GM12878 (cell line): ENCODE data around the gene LMNTD2. TPM values are rescaled to one million over a fixed set of nuclear protein-coding genes. Genes with fewer than 3 reads are reported as not detected.

Experiments used
- ASH2L ChIP-seq: fragments of 300-600, 200-600 bp; sonication (generic); IDR thresholded peaks from 2 replicates; pipeline ENCODE4 v1.6.1; 2017; ENCODE audit warnings: low read depth, mild to moderate bottlenecking, borderline replicate concordance
- ATF2 ChIP-seq: IDR thresholded peaks from 2 replicates; pipeline ENCODE4 v1.6.1; 2012; ENCODE audit warnings: low read length, inconsistent platforms
- CEBPZ ChIP-seq: fragments of 150-350 bp; IDR thresholded peaks from 2 replicates; pipeline ENCODE4 v1.6.1; 2016; ENCODE audit warnings: low read depth, low read length
- CHD1 ChIP-seq: IDR thresholded peaks from 2 replicates; pipeline ENCODE4 v1.6.1; 2012; ENCODE audit warnings: low read depth, low read length, improper control_type of control experiment
- EGR1 ChIP-seq, 2 experiments: IDR thresholded peaks; 1 replicate in 1 of 2; 2 replicates in 1 of 2; pipeline ENCODE4 v1.6.1; 2011 to 2012; ENCODE audit warnings: low read depth in 2 of 2, low read length in 2 of 2, borderline replicate concordance in 1 of 2, mild to moderate bottlenecking in 1 of 2, moderate library complexity in 1 of 2
- GABPA ChIP-seq: IDR thresholded peaks from 2 replicates; pipeline ENCODE4 v1.6.1; 2014; ENCODE audit warnings: antibody characterized with exemption, low read depth, mild to moderate bottlenecking, inconsistent platforms
- HDGF ChIP-seq: fragments of 450-650 bp; IDR thresholded peaks from 2 replicates; pipeline ENCODE4 v1.6.1; 2016; ENCODE audit warnings: antibody characterized with exemption
- IRF4 ChIP-seq: IDR thresholded peaks from 2 replicates; pipeline ENCODE4 v1.6.1; 2011; ENCODE audit warnings: low read depth, low read length
- KAT2A ChIP-seq: conservative IDR thresholded peaks from 2 replicates; pipeline ENCODE4 v1.6.1; 2011; ENCODE audit warnings: low read depth, low read length; ENCODE audit not compliant: control insufficient read depth
- MLLT1 ChIP-seq: fragments of 450-650 bp; IDR thresholded peaks from 2 replicates; pipeline ENCODE4 v1.6.1; 2016; ENCODE audit warnings: mild to moderate bottlenecking
- MTA2 ChIP-seq: fragments of 450-650 bp; IDR thresholded peaks from 2 replicates; pipeline ENCODE4 v1.6.1; 2016; ENCODE audit warnings: low read depth, mild to moderate bottlenecking, moderate library complexity
- RB1 ChIP-seq: fragments of 450-650 bp; formaldehyde crosslinking; IDR thresholded peaks from 2 replicates; pipeline ENCODE4 v1.6.1; 2017; ENCODE audit warnings: mild to moderate bottlenecking, borderline replicate concordance
- SIN3A ChIP-seq: IDR thresholded peaks from 2 replicates; pipeline ENCODE4 v1.6.1; 2012; ENCODE audit warnings: low read depth, low read length, improper control_type of control experiment
- TCF12 ChIP-seq: IDR thresholded peaks from 2 replicates; pipeline ENCODE4 v1.6.1; 2011; ENCODE audit warnings: low read depth, mild to moderate bottlenecking, low read length
- YBX1 ChIP-seq: fragments of 450-650 bp; IDR thresholded peaks from 2 replicates; pipeline ENCODE4 v1.6.1; 2016; ENCODE audit warnings: antibody characterized with exemption
- ZSCAN29 ChIP-seq: fragments of 450-650 bp; IDR thresholded peaks from 2 replicates; pipeline ENCODE4 v1.6.1; 2017; ENCODE audit warnings: mild to moderate bottlenecking, moderate library complexity
- polyA plus RNA-seq, 11 experiments: library from polyadenylated mRNA; depleted of rRNA in 4 of 11; unstranded in 6 of 11; stranded (reverse) in 5 of 11; fragments of >200 nt; fragmentation: Nextera tagmentation in 4 of 11; fragmentation: Illumina TruSeq in 1 of 11; extraction: Ambion mirVana in 4 of 11; extraction: Trizol in 1 of 11; gene quantifications; 1 replicate in 1 of 11; 2 replicates in 10 of 11; pipeline versions ENCODE4 v1.2.1 to v1.2.3, GENCODE V29; 2011 to 2016; ENCODE audit warnings: inconsistent platforms in 2 of 11, missing spikeins in 2 of 11, low read depth in 1 of 11
- total RNA-seq, 4 experiments: library from RNA; depleted of rRNA in 3 of 4; stranded (reverse); fragments of >200 nt in 3 of 4; fragmentation: Illumina TruSeq in 1 of 4; extraction: Trizol in 1 of 4; gene quantifications; 2 replicates each; pipeline versions ENCODE4 v1.2.1 to v1.2.3, GENCODE V29; 2013 to 2021
- TF ChIP-seq, protein P1 (sequence below): IDR thresholded peaks from 2 replicates; pipeline ENCODE4 v1.6.1; 2012; ENCODE audit warnings: low read depth, low read length, improper control_type of control experiment
- TF ChIP-seq, protein P2 (sequence below): fragments of 450-650 bp; IDR thresholded peaks from 2 replicates; pipeline ENCODE4 v1.6.1; 2017; ENCODE audit warnings: mild to moderate bottlenecking, moderate library complexity

The LMNTD2 gene
- total and polyA plus RNA-seq, 10 of the 15 experiments (the other 5 are each of a cell fraction or from before 2014, with no cell fraction given): 0.22 to 4.1 (median 1.3) TPM; not detected in 2

DNA sequence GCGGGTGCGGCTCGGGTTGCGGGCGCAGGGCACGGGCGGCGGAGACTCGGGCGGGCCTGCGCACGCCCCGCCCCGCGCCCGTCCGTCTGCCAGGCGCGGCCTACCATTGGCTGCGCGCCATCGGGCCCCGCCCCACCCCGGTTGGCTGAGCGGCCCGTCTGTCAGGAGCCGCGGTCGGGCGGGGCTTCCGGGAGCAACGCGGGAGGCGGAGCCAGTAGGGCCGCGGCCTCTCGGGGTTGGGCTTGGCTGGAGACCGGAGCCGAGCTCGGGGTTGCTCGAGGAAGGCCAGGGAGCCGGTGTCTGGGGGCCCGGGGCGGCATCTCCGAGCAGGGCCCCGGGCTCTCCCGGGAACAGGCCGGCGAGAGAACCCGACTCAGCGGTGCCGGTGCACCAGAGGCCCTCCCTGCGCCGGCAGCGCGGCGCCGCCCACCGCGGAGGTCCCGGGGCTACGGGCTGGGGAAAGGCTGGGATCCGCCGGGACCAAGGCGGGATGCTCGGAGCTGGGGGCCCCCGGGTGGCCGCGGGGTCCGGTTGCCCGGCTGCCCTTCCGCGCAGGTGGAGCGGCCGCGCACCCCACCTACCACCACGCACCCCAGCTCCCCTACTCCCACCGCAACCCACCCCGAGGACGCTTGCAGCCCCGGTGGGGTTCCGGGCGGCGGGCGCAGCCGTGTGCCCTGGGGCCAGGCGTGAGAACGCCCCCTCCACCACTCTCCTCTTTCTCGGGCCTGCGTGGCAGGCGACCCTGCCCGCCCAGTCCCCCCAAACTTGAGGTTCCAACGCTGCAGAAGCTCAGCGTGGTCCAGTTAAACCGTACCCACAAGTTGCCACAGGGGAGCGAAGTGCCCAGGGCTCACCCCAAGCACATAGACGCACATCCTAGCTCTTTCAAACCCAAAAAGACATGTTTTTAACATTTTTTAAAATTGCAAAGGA lies 24.8 kb downstream of the LMNTD2 start, which contains the start of gene HRAS (continued):
- peak; percentile 42; the same call in 1 of the 2 replicates for TF ChIP-seq CEBPZ
- no peak for TF ChIP-seq MTA2
- TF ChIP-seq YBX1: no peak
- TF ChIP-seq KAT2A: no peak
- no peak for TF ChIP-seq ZSCAN29
- TF ChIP-seq SIN3A: no peak
- TF ChIP-seq IRF4: no peak
- TF ChIP-seq TCF12: no peak
- no peak for TF ChIP-seq ASH2L
- TF ChIP-seq, protein P1, sequence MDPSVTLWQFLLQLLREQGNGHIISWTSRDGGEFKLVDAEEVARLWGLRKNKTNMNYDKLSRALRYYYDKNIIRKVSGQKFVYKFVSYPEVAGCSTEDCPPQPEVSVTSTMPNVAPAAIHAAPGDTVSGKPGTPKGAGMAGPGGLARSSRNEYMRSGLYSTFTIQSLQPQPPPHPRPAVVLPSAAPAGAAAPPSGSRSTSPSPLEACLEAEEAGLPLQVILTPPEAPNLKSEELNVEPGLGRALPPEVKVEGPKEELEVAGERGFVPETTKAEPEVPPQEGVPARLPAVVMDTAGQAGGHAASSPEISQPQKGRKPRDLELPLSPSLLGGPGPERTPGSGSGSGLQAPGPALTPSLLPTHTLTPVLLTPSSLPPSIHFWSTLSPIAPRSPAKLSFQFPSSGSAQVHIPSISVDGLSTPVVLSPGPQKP: no peak
- TF ChIP-seq EGR1 (IDR thresholded peaks at IDR 0.05; ENCODE audit: borderline replicate concordance in 1 of 2, low read depth in 2 of 2, low read length in 2 of 2): no peak
- no peak for TF ChIP-seq ATF2
- TF ChIP-seq MLLT1: no peak
- no peak for TF ChIP-seq HDGF
- no peak for TF ChIP-seq RB1
- TF ChIP-seq, protein P2, sequence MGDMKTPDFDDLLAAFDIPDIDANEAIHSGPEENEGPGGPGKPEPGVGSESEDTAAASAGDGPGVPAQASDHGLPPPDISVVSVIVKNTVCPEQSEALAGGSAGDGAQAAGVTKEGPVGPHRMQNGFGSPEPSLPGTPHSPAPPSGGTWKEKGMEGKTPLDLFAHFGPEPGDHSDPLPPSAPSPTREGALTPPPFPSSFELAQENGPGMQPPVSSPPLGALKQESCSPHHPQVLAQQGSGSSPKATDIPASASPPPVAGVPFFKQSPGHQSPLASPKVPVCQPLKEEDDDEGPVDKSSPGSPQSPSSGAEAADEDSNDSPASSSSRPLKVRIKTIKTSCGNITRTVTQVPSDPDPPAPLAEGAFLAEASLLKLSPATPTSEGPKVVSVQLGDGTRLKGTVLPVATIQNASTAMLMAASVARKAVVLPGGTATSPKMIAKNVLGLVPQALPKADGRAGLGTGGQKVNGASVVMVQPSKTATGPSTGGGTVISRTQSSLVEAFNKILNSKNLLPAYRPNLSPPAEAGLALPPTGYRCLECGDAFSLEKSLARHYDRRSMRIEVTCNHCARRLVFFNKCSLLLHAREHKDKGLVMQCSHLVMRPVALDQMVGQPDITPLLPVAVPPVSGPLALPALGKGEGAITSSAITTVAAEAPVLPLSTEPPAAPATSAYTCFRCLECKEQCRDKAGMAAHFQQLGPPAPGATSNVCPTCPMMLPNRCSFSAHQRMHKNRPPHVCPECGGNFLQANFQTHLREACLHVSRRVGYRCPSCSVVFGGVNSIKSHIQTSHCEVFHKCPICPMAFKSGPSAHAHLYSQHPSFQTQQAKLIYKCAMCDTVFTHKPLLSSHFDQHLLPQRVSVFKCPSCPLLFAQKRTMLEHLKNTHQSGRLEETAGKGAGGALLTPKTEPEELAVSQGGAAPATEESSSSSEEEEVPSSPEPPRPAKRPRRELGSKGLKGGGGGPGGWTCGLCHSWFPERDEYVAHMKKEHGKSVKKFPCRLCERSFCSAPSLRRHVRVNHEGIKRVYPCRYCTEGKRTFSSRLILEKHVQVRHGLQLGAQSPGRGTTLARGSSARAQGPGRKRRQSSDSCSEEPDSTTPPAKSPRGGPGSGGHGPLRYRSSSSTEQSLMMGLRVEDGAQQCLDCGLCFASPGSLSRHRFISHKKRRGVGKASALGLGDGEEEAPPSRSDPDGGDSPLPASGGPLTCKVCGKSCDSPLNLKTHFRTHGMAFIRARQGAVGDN: 0 out of 2 replicates have a peak, but pooled peaks have one; percentile 38
- TF ChIP-seq CHD1: no peak
- peak; percentile 75 for TF ChIP-seq GABPA
